VCaP (cell line): ENCODE measurements around the gene IRX2.

Source experiments
- H3K27ac ChIP-seq: fragments of 450-650 bp; 2 replicates; pipeline ENCODE4 v1.5.1; 2017
- TF ChIP-seq, protein P1 (sequence below): fragments of 450-650 bp; conservative IDR thresholded peaks from 2 replicates; pipeline ENCODE4 v1.5.1; 2017; ENCODE audit warnings: mild to moderate bottlenecking, moderate library complexity

IRX2 gene

GRCh38 chr5:2755681-2756171 is 4.2 kb upstream of the IRX2 start:
- TF ChIP-seq, protein P1, sequence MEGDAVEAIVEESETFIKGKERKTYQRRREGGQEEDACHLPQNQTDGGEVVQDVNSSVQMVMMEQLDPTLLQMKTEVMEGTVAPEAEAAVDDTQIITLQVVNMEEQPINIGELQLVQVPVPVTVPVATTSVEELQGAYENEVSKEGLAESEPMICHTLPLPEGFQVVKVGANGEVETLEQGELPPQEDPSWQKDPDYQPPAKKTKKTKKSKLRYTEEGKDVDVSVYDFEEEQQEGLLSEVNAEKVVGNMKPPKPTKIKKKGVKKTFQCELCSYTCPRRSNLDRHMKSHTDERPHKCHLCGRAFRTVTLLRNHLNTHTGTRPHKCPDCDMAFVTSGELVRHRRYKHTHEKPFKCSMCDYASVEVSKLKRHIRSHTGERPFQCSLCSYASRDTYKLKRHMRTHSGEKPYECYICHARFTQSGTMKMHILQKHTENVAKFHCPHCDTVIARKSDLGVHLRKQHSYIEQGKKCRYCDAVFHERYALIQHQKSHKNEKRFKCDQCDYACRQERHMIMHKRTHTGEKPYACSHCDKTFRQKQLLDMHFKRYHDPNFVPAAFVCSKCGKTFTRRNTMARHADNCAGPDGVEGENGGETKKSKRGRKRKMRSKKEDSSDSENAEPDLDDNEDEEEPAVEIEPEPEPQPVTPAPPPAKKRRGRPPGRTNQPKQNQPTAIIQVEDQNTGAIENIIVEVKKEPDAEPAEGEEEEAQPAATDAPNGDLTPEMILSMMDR: no peak
- H3K27ac ChIP-seq: no peak overlapping the region; the same call in 1 of the 2 replicates

DNA sequence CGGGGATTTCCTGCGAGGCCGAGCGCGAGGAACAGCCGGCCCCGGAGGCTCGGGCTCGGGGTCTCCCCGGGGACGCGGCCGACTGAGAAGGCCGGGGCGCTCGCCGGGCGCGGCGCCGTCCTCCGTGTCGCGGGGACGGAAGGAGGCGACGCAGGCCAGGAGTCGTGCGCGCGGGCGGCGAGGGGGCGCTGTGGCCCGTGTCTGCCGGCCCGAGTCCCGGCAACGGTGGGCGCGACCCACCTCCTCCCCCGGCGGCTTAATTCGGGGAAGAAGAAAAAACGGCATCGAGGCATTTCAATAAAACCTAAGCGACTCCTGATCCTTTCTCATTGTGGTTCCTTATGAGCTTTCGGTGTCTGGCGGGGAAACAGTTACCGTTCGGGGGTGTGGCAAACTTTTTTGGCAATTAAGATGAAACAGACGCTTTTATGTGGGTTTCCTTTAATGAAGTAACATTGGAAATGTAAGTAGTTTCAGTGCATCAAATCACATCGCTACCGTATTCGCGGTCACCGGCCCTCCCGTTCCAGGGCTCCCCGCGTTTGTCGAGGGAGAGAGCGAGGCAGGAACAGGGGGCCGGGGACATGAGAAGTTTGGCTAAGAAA is 3.7 kb upstream of the IRX2 start:
- no peak overlapping the region for H3K27ac ChIP-seq
- TF ChIP-seq, protein P1: no peak

DNA sequence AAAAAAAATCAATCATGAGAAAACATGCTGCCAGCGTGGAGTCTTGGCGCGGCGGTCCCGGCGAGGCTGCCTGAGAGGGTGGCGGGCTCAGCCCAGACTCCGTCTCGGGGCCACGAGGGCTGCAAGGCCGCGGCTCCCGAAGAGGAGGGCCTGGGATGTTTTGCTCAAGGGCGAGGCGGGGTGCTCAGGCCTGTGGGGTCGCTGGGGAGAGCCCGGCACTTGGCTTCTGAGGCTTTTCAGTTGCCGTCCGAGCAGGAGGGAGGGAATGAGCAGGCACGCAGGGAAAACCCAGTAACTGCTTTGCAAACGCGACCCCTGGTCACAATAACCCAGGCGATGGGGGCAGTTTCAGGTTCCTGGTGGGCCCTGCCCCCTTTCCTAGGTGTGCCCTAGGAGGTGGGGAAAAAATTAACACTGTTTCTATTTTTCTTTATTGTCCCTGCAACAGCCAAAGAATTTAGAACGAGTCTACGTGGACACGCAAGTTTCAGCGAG is 3.2 kb upstream of the IRX2 start:
- TF ChIP-seq, protein P1: no peak
- no peak overlapping the region for H3K27ac ChIP-seq

DNA sequence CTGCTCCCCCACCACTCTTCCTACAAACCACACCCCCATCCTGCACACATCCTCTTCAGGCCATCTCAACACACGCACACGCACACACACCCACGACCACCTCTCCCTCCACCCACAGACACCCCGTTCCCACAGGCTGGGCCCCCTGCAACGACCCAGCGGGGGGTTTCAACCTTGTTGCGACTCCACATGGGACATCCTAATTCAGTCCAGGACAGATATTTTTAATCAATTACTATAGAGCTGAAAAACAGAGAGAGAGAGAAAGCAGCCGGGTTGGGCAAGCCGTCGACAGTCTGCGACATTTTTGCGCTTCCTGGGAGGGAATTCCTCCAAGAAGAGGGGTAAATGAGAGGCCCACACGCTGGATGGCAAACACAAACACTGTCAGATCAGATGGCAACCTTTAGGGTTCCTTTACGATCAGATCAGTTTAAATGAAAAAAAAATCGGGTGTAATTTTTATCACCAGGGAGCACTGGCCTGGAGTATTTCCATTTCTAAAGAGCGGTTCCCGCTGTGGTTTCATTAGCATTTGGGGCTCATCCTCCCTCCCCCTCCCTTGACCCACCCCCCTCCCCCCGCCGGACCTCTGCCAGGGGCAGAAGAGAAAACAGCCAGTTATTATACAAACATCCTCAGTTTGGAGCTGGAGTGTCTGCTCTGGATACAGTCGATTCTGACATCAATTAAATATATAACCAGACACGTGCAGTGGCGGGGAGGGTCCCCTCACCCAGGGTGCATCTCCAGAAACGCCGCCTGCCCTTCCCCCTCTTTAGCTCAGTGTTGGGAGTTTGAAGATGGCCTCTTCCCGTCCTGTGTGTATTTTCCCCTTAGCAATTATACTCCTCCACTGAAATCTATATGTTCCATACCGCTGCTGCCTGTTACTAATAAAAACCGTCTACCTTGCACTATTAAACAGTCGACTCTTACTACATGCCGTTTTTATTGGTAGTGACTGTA is 2.3 kb upstream of the IRX2 start:
- TF ChIP-seq, protein P1: no peak
- H3K27ac ChIP-seq: no peak overlapping the region

- TF ChIP-seq, protein P1: no peak
- H3K27ac ChIP-seq: no peak overlapping the region
Observed at GRCh38 chr5:2752821-2753439, 1.5 kb upstream of the IRX2 start.

DNA sequence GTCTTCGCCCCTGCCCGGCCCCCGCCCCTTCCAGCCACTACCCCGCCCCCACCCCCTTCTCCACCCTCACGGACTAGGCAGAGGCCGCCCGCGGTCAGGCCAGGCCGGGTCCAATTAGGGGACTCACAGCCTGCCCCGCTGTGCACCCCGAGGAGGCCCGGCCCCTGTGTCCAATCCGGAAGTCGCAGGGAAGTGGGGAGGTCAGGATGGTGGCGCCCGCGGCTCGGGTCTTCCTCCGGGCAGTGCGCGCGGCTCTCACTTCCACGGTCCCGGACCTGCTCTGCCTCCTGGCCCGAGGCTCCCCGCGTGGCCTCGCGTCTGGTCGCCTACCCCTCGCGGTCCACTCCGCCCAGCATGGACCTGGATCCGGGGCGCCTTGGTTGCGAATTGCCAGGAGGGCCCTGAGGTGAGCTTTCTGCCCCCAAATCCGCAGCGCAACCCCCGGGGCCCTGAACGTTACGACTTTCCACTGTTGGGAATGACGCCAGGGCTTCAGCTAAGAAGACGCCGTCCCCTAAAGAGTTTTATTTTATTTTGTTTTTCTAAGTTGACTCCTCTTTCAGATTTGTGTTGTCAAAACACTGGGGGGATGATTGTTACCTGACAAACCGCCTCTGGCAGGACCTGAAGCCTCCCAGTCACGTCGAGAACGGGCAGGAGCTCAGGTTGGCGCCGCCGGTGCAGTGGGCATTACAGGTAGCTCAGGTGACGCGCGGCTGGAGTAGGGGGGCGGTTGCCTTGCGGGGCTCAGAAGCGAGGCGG is 763 bp upstream of the IRX2 start:
- H3K27ac ChIP-seq: peak overlapping the region; percentile 74
- TF ChIP-seq, protein P1: no peak
